OCI-LY1 (cell line): ENCODE results near the gene ATAT1.

Experiments used
- H2AFZ ChIP-seq: fragments of 200-600 bp; sonication (generic), shearing (Covaris generic); 2 replicates; pipeline ENCODE4 v1.6.0; 2014; ENCODE audit warnings: antibody characterized with exemption, mild to moderate bottlenecking, low read length
- H3F3A ChIP-seq: fragments of 200-600 bp; sonication (generic), shearing (Covaris generic); 2 replicates; pipeline ENCODE4 v1.6.0; 2014; ENCODE audit warnings: mild to moderate bottlenecking, antibody characterized with exemption, low read length, moderate library complexity; ENCODE audit not compliant: insufficient read depth
- H3K27ac ChIP-seq: fragments of 200-600 bp; sonication (generic); 2 replicates; pipeline ENCODE4 v1.5.1; 2014; ENCODE audit warnings: low read length, mixed run types, mild to moderate bottlenecking, low read depth; ENCODE audit not compliant: poor library complexity, severe bottlenecking
- H3K27me3 ChIP-seq: fragments of 200-600 bp; sonication (generic); 2 replicates; pipeline ENCODE4 v1.6.0; 2014; ENCODE audit warnings: antibody characterized with exemption, mild to moderate bottlenecking, low read length, moderate library complexity; ENCODE audit not compliant: insufficient read depth
- H3K36me3 ChIP-seq: fragments of 200-600 bp; sonication (generic); 2 replicates; pipeline ENCODE4 v1.6.1; 2014; ENCODE audit warnings: mild to moderate bottlenecking, antibody characterized with exemption, low read length, moderate library complexity, mixed read lengths; ENCODE audit not compliant: insufficient read depth
- H3K4me1 ChIP-seq: fragments of 200-600 bp; sonication (generic); 2 replicates; pipeline ENCODE4 v1.5.1; 2014; ENCODE audit warnings: mild to moderate bottlenecking, low read length, moderate library complexity; ENCODE audit not compliant: insufficient read depth, severe bottlenecking
- H3K4me2 ChIP-seq: fragments of 200-600 bp; sonication (generic), shearing (Covaris generic); 2 replicates; pipeline ENCODE4 v1.6.1; 2014; ENCODE audit warnings: low read length
- H3K4me3 ChIP-seq: fragments of 200-600 bp; sonication (generic); 2 replicates; pipeline ENCODE4 v1.5.1; 2014; ENCODE audit warnings: low read length, low read depth, mild to moderate bottlenecking, mixed read lengths; ENCODE audit not compliant: poor library complexity, severe bottlenecking
- H3K79me2 ChIP-seq: fragments of 200-600 bp; shearing (Covaris generic); 2 replicates; pipeline ENCODE4 v1.6.1; 2016; ENCODE audit warnings: mixed run types, low read length, mixed read lengths; ENCODE audit not compliant: insufficient read depth
- H3K9ac ChIP-seq: fragments of 200-600 bp; sonication (generic), shearing (Covaris generic); 2 replicates; pipeline ENCODE4 v1.6.1; 2014; ENCODE audit warnings: mild to moderate bottlenecking, low read length, mixed read lengths
- H3K9me2 ChIP-seq: fragments of 200-600 bp; sonication (generic), shearing (Covaris generic); 2 replicates; pipeline ENCODE4 v1.6.1; 2014; ENCODE audit warnings: low read depth, mild to moderate bottlenecking, low read length, mixed read lengths
- H3K9me3 ChIP-seq: fragments of 200-600 bp; shearing (Covaris generic); 2 replicates; pipeline ENCODE4 v1.6.1; 2014; ENCODE audit warnings: low read length, mixed read lengths
- H4K20me1 ChIP-seq: fragments of 200-600 bp; sonication (generic), shearing (Covaris generic); 2 replicates; pipeline ENCODE4 v1.6.0; 2016; ENCODE audit warnings: mild to moderate bottlenecking, low read length; ENCODE audit not compliant: insufficient read depth
- EZH2 ChIP-seq: fragments of 200-600 bp; sonication (generic), shearing (Covaris generic); IDR thresholded peaks from 2 replicates; pipeline ENCODE4 v1.8.0; 2017; ENCODE audit warnings: borderline replicate concordance, mixed run types, mild to moderate bottlenecking, antibody characterized with exemption, low read length, moderate library complexity, mixed read lengths
- TF ChIP-seq, protein P1 (sequence below): fragments of 200-600 bp; sonication (generic), shearing (Covaris generic); IDR thresholded peaks from 2 replicates; pipeline ENCODE4 v1.5.1; 2017; ENCODE audit warnings: mild to moderate bottlenecking, antibody characterized with exemption, low read length, moderate library complexity, mixed read lengths

Gene ATAT1

DNA sequence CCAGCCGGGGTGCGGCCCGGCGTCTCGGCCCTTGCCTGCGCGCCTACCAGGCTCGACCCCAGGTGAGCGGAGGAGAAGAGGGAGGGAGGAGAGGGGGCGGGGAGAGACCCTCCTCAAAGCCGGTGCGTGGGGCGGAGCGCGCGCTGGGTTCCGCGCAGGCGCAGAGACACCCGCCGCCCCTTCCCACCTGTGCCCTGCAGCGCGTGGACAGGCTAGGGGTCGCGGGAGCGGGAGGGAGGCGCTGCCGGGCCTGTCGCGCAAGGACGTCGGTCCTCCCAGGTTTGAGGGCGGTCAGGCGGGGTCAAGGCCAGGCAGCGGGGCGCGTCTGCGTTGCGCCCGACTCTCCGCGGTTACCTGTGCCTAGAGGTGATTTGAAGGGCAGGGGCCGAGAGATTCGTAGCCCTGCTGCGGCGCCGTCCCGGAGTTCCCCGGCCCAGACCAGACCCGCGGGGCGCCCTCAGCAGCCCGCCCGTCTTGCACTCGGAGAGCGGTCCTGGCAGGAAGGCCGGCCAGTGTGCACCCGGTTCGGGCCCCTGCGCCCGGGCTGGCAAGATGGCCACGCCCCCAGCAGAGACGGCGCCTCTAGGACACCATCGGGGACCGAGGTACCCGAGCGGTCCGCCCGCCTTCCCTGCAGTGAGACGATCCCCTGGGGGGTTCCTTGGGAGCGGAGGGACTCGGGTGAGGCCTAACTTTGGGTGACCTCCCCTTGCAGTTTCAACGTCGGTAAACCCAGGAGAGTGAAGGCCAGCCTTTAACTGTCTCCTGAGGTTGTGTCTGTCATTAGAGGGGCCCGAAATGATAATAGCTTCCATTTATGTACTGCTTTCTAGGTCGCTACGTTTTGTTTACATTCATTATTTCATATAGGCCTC lies 20.8 kb downstream of the ATAT1 start:
- H4K20me1 ChIP-seq = no peaks in the 10 kb centered on the region
- H3K9ac ChIP-seq = peak overlapping the region; percentile 91
- no peak overlapping the region for H2AFZ ChIP-seq
- H3K79me2 ChIP-seq = peaks cover 7% of the 10 kb centered on the region; the same call in 1 of the 2 replicates
- peaks cover 18% of the 10 kb centered on the region for H3K4me1 ChIP-seq
- peaks cover 26% of the 10 kb centered on the region for H3K36me3 ChIP-seq
- H3K9me3 ChIP-seq = no peaks in the 10 kb centered on the region
- peak overlapping the region; percentile 63 for H3K27ac ChIP-seq
- H3K9me2 ChIP-seq = no peaks in the 10 kb centered on the region
- H3F3A ChIP-seq = no peaks in the 10 kb centered on the region
- H3K4me3 ChIP-seq = peak overlapping the region; percentile 88
- TF ChIP-seq EZH2 = no peak
- TF ChIP-seq, protein P1, sequence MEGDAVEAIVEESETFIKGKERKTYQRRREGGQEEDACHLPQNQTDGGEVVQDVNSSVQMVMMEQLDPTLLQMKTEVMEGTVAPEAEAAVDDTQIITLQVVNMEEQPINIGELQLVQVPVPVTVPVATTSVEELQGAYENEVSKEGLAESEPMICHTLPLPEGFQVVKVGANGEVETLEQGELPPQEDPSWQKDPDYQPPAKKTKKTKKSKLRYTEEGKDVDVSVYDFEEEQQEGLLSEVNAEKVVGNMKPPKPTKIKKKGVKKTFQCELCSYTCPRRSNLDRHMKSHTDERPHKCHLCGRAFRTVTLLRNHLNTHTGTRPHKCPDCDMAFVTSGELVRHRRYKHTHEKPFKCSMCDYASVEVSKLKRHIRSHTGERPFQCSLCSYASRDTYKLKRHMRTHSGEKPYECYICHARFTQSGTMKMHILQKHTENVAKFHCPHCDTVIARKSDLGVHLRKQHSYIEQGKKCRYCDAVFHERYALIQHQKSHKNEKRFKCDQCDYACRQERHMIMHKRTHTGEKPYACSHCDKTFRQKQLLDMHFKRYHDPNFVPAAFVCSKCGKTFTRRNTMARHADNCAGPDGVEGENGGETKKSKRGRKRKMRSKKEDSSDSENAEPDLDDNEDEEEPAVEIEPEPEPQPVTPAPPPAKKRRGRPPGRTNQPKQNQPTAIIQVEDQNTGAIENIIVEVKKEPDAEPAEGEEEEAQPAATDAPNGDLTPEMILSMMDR = no peak
- H3K27me3 ChIP-seq = no peaks in the 10 kb centered on the region
- peak overlapping the region; percentile 69 for H3K4me2 ChIP-seq

GRCh38 chr6:30651143-30651542 lies 24.5 kb downstream of the ATAT1 start:
- H3K4me2 ChIP-seq = no peak overlapping the region
- no peaks in the 10 kb centered on the region for H3K9me3 ChIP-seq
- TF ChIP-seq, protein P1 = no peak
- TF ChIP-seq EZH2 = no peak
- no peaks in the 10 kb centered on the region for H3K27me3 ChIP-seq
- no peak overlapping the region for H3K4me3 ChIP-seq
- H3F3A ChIP-seq = no peaks in the 10 kb centered on the region
- H3K79me2 ChIP-seq = peaks cover 7% of the 10 kb centered on the region; the same call in 1 of the 2 replicates
- no peaks in the 10 kb centered on the region for H3K9me2 ChIP-seq
- H2AFZ ChIP-seq = no peak overlapping the region
- H3K27ac ChIP-seq = no peak overlapping the region
- H4K20me1 ChIP-seq = no peaks in the 10 kb centered on the region
- H3K36me3 ChIP-seq = peaks cover 62% of the 10 kb centered on the region
- H3K4me1 ChIP-seq = peaks cover 11% of the 10 kb centered on the region
- no peak overlapping the region for H3K9ac ChIP-seq

GRCh38 chr6:30654798-30655742 lies 28.4 kb downstream of the ATAT1 start:
- Histone ChIP-seq H3K4me2 (no peak overlapping the region), H3K9me2 (no peaks in the 10 kb centered on the region), H3K79me2 (no peaks in the 10 kb centered on the region), H3K4me3 (no peak overlapping the region), H3K27ac (no peak overlapping the region), H4K20me1 (no peaks in the 10 kb centered on the region), H2AFZ (no peak overlapping the region), H3K9ac (no peak overlapping the region), H3K27me3 (no peaks in the 10 kb centered on the region), H3K4me1 (no peaks in the 10 kb centered on the region), H3K36me3 (peaks cover 87% of the 10 kb centered on the region), H3F3A (no peaks in the 10 kb centered on the region), H3K9me3 (no peaks in the 10 kb centered on the region)
- TF ChIP-seq EZH2 = no peak
- TF ChIP-seq, protein P1 = no peak
